WTC11 (cell line): ENCODE data around the gene DHRS2. TPM values are rescaled to one million over a fixed set of nuclear protein-coding genes. Genes with fewer than 3 reads are reported as not detected.

Experiments used
- ATAC-seq: fragments of 200-7000 bp; cut with Tn5 transposase; 2 replicates; pipeline ENCODE4 v1.10.0; 2021; ENCODE audit warnings: mild to moderate bottlenecking, moderate library complexity
- CTCF ChIA-PET: fragments of 300-600 bp; sonication (Branson Sonifier 250); formaldehyde crosslinking; loops from one replicate; lab custom pipeline; 2021; ENCODE audit warnings: antibody characterized with exemption; lab: Charles Lee
- POLR2A ChIA-PET: fragments of 350-600 bp; sonication (Branson Sonifier 250); formaldehyde crosslinking; loops from one replicate; lab custom pipeline; 2021; ENCODE audit warnings: antibody characterized with exemption; lab: Charles Lee
- DNase-seq: peaks from one replicate; pipeline ENCODE4 v3.0.0; 2021; ENCODE audit warnings: low spot score
- H3K27ac Mint-ChIP-seq: 2 replicates; pipeline ENCODE4 v1.8.0; 2021; ENCODE audit warnings: mixed read lengths
- H3K27me3 Mint-ChIP-seq: 2 replicates; pipeline ENCODE4 v1.8.0; 2021; ENCODE audit warnings: low read depth, mild to moderate bottlenecking, moderate library complexity, mixed read lengths
- H3K36me3 Mint-ChIP-seq: 2 replicates; pipeline ENCODE4 v1.8.0; 2021; ENCODE audit warnings: mixed read lengths
- H3K4me1 Mint-ChIP-seq: 2 replicates; pipeline ENCODE4 v1.8.0; 2022; ENCODE audit warnings: mixed read lengths
- H3K4me3 Mint-ChIP-seq: 2 replicates; pipeline ENCODE4 v1.8.0; 2021; ENCODE audit warnings: mild to moderate bottlenecking, moderate library complexity, mixed read lengths
- H3K9me3 Mint-ChIP-seq: 2 replicates; pipeline ENCODE4 v1.8.0; 2021; ENCODE audit warnings: mixed read lengths
- CBFB ChIP-seq: sonication (generic); formaldehyde crosslinking; IDR thresholded peaks from 2 replicates; pipeline ENCODE4 v1.8.1; 2022; ENCODE audit warnings: mild to moderate bottlenecking, low read depth, missing genetic modification reagents
- EMX1 ChIP-seq: fragments of 250-450 bp; sonication (Bioruptor Pico); IDR thresholded peaks from 2 replicates; pipeline ENCODE4 v1.8.0; 2021; ENCODE audit warnings: mild to moderate bottlenecking
- MYBL2 ChIP-seq: sonication (generic); formaldehyde crosslinking; IDR thresholded peaks from 2 replicates; pipeline ENCODE4 v1.8.1; 2023; ENCODE audit warnings: mild to moderate bottlenecking, moderate library complexity, missing genetic modification reagents
- SMAD4 ChIP-seq: sonication (generic); formaldehyde crosslinking; IDR thresholded peaks from 2 replicates; pipeline ENCODE4 v1.8.0; 2022; ENCODE audit warnings: mild to moderate bottlenecking, missing genetic modification reagents
- ZBTB21 ChIP-seq: sonication (generic); formaldehyde crosslinking; IDR thresholded peaks from 2 replicates; pipeline ENCODE4 v1.8.1; 2023; ENCODE audit warnings: mild to moderate bottlenecking, missing genetic modification reagents, borderline replicate concordance
- ZNF263 ChIP-seq: sonication (generic); formaldehyde crosslinking; IDR thresholded peaks from 2 replicates; pipeline ENCODE4 v1.8.1; 2022; ENCODE audit warnings: low read depth, mild to moderate bottlenecking, moderate library complexity, missing genetic modification reagents
- total RNA-seq: library from RNA; stranded (reverse); gene quantifications from 3 replicates; pipeline ENCODE4 v1.2.3, GENCODE V29; 2021
- TF ChIP-seq, protein P1 (sequence below): fragments of 250-450 bp; sonication (Bioruptor Pico); conservative IDR thresholded peaks from 2 replicates; pipeline ENCODE4 v1.9.0; 2021; ENCODE audit warnings: mild to moderate bottlenecking
- TF ChIP-seq, protein P2 (sequence below): sonication (generic); formaldehyde crosslinking; IDR thresholded peaks from 2 replicates; pipeline ENCODE4 v1.8.1; 2022; ENCODE audit warnings: low read depth, mild to moderate bottlenecking, moderate library complexity, missing genetic modification reagents, borderline replicate concordance
- TF ChIP-seq, protein P3 (sequence below): sonication (generic); formaldehyde crosslinking; IDR thresholded peaks from 2 replicates; pipeline ENCODE4 v1.8.0; 2022; ENCODE audit warnings: mild to moderate bottlenecking, missing genetic modification reagents
- TF ChIP-seq, protein P4 (sequence below): sonication (generic); formaldehyde crosslinking; IDR thresholded peaks from 2 replicates; pipeline ENCODE4 v1.8.1; 2023; ENCODE audit warnings: mild to moderate bottlenecking, missing genetic modification reagents
- TF ChIP-seq, protein P5 (sequence below): sonication (generic); formaldehyde crosslinking; IDR thresholded peaks from 2 replicates; pipeline ENCODE4 v1.8.0; 2023; ENCODE audit warnings: mild to moderate bottlenecking, missing genetic modification reagents
- TF ChIP-seq, protein P6 (sequence below): sonication (generic); formaldehyde crosslinking; IDR thresholded peaks from 2 replicates; pipeline ENCODE4 v1.8.0; 2022; ENCODE audit warnings: missing genetic modification reagents
- TF ChIP-seq, protein P7 (sequence below): sonication (generic); formaldehyde crosslinking; IDR thresholded peaks from 2 replicates; pipeline ENCODE4 v1.8.1; 2023; ENCODE audit warnings: mild to moderate bottlenecking, missing genetic modification reagents, borderline replicate concordance
- TF ChIP-seq, protein P8 (sequence below): sonication (generic); formaldehyde crosslinking; IDR thresholded peaks from 2 replicates; pipeline ENCODE4 v1.8.0; 2023; ENCODE audit warnings: missing genetic modification reagents

Gene DHRS2
- total RNA-seq, 1 experiment from 2014 or later, result 4.5 TPM

DNA sequence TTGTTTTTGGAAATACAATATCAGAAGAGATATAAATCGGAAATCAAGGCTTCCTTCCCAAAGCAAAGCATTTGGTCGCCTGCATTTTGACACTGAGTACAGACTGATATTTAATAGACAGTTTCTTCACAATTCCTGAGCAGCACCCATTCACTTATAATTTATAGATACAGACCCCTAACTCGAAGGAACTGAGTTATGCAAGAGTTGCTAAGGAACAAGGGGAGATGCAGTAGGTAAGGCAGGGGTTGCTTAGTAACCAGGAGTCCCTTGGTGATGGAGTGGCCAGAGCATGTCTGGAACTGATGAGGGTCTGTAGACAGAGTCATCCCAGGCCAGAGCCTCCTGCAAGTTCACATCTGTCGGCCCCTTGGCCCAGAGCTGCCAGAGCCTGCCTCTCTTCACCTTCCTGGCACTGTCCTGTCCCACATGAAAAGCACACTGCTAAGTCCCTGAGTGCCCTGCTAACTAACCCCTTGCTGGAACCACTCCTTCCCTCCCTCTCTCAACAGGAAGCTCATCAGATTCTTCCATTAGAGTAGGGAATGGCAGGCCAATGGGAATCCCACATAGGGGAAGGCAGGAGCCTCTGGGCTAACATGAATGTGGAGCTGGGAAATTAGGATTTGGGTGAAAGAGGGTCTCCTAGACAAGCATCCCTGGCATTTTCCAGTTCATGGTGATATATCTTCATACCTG lies 3.6 kb upstream of the DHRS2 start (continued):
- no peak for TF ChIP-seq EMX1

DNA sequence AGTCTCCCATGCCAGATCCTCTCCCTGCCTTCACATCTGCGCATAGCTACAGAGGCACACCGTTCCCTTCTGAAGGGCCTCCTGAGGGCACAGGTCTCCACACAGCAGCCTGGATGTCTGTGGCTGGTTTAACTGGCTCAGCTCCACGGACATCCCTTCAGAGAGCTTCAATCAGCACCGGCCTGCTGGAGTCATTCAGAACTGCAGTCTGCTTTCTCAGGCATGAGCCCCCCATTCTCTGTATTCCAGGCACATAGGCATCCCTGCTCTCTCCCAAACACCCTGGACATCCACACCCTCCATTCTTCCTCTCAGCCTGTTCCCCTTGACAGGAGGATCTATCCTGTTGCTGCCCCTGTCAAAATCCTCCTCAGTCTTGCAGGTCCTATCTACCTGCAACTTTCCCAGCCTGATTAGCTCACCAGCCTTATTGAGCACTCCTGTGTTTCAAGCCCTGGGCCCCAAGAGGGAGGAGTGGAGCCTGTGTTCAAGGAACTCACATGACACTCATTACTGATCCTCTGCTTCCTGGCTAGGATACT lies 2.9 kb upstream of the DHRS2 start:
- ChIA-PET CTCF (interaction anchor here (0.6 to 5.2 kb wide), 36 partner anchors 8 to 456 kb away, joined by 3 to 177 read pairs (median 12); partner anchors contain the start of genes AP1G2, DHRS4 and JPH4), POLR2A (interaction anchor here (0.6 kb wide), 1 partner anchor 580 kb away, joined by 3 read pairs; the partner anchor contains the start of gene CHMP4A)
- DNase-seq, result no peak
- Mint-ChIP-seq H3K4me3 (no peak overlapping the region), H3K4me1 (peaks cover 20% of the 10 kb centered on the region), H3K9me3 (peaks cover 29% of the 10 kb centered on the region), H3K36me3 (peaks cover 9% of the 10 kb centered on the region), H3K27ac (no peak overlapping the region), H3K27me3 (no peaks in the 10 kb centered on the region; the same call in 1 of the 2 replicates)
- ATAC-seq, result peak; percentile 67
- TF ChIP-seq, protein P1, sequence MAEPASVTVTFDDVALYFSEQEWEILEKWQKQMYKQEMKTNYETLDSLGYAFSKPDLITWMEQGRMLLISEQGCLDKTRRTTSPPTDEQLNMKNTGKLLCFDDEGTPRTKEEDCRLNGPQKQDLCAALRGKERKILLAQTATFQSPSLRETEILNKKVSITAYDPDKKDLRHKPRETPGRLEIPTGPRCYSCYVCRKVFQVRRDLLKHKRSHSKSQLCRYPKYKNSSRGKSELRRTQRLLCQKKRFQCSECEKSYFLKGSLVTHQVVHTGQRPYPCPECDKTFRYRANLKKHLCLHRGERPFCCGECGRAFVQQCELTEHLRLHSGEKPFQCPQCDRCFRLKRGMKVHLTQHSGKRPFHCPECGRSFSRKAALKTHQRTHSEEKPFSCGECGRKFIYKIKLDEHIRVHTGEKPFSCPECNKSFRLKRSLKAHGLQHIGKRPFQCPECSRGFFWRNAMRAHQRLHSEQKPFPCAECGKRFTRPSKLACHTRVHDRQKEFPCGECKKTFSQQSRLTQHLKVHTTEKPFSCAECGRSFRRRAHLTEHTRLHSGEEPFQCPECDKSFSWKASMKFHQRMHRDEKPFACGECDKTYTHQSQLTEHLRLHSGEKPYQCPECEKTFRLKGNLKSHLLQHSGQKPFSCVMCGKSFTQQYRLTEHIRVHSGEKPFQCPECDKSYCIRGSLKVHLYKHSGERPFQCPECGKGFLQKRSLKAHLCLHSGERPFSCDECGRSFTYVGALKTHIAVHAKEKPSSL, result no peak
- TF ChIP-seq, protein P2, sequence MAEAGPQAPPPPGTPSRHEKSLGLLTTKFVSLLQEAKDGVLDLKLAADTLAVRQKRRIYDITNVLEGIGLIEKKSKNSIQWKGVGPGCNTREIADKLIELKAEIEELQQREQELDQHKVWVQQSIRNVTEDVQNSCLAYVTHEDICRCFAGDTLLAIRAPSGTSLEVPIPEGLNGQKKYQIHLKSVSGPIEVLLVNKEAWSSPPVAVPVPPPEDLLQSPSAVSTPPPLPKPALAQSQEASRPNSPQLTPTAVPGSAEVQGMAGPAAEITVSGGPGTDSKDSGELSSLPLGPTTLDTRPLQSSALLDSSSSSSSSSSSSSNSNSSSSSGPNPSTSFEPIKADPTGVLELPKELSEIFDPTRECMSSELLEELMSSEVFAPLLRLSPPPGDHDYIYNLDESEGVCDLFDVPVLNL (CRISPR knock-in tag), result no peak
- TF ChIP-seq, protein P3, sequence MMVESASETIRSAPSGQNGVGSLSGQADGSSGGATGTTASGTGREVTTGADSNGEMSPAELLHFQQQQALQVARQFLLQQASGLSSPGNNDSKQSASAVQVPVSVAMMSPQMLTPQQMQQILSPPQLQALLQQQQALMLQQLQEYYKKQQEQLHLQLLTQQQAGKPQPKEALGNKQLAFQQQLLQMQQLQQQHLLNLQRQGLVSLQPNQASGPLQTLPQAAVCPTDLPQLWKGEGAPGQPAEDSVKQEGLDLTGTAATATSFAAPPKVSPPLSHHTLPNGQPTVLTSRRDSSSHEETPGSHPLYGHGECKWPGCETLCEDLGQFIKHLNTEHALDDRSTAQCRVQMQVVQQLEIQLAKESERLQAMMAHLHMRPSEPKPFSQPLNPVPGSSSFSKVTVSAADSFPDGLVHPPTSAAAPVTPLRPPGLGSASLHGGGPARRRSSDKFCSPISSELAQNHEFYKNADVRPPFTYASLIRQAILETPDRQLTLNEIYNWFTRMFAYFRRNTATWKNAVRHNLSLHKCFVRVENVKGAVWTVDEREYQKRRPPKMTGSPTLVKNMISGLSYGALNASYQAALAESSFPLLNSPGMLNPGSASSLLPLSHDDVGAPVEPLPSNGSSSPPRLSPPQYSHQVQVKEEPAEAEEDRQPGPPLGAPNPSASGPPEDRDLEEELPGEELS (CRISPR knock-in tag), result no peak
- TF ChIP-seq CBFB (CRISPR knock-in tag), result no peak
- TF ChIP-seq MYBL2 (CRISPR knock-in tag), result no peak
- no peak for TF ChIP-seq SMAD4 (CRISPR knock-in tag)
- no peak for TF ChIP-seq ZBTB21
- no peak for TF ChIP-seq ZNF263
- TF ChIP-seq, protein P4, sequence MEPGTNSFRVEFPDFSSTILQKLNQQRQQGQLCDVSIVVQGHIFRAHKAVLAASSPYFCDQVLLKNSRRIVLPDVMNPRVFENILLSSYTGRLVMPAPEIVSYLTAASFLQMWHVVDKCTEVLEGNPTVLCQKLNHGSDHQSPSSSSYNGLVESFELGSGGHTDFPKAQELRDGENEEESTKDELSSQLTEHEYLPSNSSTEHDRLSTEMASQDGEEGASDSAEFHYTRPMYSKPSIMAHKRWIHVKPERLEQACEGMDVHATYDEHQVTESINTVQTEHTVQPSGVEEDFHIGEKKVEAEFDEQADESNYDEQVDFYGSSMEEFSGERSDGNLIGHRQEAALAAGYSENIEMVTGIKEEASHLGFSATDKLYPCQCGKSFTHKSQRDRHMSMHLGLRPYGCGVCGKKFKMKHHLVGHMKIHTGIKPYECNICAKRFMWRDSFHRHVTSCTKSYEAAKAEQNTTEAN (CRISPR knock-in tag), result no peak
- TF ChIP-seq, protein P5, sequence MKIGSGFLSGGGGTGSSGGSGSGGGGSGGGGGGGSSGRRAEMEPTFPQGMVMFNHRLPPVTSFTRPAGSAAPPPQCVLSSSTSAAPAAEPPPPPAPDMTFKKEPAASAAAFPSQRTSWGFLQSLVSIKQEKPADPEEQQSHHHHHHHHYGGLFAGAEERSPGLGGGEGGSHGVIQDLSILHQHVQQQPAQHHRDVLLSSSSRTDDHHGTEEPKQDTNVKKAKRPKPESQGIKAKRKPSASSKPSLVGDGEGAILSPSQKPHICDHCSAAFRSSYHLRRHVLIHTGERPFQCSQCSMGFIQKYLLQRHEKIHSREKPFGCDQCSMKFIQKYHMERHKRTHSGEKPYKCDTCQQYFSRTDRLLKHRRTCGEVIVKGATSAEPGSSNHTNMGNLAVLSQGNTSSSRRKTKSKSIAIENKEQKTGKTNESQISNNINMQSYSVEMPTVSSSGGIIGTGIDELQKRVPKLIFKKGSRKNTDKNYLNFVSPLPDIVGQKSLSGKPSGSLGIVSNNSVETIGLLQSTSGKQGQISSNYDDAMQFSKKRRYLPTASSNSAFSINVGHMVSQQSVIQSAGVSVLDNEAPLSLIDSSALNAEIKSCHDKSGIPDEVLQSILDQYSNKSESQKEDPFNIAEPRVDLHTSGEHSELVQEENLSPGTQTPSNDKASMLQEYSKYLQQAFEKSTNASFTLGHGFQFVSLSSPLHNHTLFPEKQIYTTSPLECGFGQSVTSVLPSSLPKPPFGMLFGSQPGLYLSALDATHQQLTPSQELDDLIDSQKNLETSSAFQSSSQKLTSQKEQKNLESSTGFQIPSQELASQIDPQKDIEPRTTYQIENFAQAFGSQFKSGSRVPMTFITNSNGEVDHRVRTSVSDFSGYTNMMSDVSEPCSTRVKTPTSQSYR (CRISPR knock-in tag), result no peak
- TF ChIP-seq, protein P6, sequence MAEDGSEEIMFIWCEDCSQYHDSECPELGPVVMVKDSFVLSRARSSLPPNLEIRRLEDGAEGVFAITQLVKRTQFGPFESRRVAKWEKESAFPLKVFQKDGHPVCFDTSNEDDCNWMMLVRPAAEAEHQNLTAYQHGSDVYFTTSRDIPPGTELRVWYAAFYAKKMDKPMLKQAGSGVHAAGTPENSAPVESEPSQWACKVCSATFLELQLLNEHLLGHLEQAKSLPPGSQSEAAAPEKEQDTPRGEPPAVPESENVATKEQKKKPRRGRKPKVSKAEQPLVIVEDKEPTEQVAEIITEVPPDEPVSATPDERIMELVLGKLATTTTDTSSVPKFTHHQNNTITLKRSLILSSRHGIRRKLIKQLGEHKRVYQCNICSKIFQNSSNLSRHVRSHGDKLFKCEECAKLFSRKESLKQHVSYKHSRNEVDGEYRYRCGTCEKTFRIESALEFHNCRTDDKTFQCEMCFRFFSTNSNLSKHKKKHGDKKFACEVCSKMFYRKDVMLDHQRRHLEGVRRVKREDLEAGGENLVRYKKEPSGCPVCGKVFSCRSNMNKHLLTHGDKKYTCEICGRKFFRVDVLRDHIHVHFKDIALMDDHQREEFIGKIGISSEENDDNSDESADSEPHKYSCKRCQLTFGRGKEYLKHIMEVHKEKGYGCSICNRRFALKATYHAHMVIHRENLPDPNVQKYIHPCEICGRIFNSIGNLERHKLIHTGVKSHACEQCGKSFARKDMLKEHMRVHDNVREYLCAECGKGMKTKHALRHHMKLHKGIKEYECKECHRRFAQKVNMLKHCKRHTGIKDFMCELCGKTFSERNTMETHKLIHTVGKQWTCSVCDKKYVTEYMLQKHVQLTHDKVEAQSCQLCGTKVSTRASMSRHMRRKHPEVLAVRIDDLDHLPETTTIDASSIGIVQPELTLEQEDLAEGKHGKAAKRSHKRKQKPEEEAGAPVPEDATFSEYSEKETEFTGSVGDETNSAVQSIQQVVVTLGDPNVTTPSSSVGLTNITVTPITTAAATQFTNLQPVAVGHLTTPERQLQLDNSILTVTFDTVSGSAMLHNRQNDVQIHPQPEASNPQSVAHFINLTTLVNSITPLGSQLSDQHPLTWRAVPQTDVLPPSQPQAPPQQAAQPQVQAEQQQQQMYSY, result no peak
- TF ChIP-seq, protein P7, sequence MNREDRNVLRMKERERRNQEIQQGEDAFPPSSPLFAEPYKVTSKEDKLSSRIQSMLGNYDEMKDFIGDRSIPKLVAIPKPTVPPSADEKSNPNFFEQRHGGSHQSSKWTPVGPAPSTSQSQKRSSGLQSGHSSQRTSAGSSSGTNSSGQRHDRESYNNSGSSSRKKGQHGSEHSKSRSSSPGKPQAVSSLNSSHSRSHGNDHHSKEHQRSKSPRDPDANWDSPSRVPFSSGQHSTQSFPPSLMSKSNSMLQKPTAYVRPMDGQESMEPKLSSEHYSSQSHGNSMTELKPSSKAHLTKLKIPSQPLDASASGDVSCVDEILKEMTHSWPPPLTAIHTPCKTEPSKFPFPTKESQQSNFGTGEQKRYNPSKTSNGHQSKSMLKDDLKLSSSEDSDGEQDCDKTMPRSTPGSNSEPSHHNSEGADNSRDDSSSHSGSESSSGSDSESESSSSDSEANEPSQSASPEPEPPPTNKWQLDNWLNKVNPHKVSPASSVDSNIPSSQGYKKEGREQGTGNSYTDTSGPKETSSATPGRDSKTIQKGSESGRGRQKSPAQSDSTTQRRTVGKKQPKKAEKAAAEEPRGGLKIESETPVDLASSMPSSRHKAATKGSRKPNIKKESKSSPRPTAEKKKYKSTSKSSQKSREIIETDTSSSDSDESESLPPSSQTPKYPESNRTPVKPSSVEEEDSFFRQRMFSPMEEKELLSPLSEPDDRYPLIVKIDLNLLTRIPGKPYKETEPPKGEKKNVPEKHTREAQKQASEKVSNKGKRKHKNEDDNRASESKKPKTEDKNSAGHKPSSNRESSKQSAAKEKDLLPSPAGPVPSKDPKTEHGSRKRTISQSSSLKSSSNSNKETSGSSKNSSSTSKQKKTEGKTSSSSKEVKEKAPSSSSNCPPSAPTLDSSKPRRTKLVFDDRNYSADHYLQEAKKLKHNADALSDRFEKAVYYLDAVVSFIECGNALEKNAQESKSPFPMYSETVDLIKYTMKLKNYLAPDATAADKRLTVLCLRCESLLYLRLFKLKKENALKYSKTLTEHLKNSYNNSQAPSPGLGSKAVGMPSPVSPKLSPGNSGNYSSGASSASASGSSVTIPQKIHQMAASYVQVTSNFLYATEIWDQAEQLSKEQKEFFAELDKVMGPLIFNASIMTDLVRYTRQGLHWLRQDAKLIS (CRISPR knock-in tag), result no peak
- TF ChIP-seq, protein P8, sequence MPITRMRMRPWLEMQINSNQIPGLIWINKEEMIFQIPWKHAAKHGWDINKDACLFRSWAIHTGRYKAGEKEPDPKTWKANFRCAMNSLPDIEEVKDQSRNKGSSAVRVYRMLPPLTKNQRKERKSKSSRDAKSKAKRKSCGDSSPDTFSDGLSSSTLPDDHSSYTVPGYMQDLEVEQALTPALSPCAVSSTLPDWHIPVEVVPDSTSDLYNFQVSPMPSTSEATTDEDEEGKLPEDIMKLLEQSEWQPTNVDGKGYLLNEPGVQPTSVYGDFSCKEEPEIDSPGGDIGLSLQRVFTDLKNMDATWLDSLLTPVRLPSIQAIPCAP, result no peak
